MG63 (cell line): ENCODE results near the gene F7. TPM values are rescaled to one million over a fixed set of nuclear protein-coding genes. Genes with fewer than 3 reads are reported as not detected.

Source experiments
- DNase-seq: peaks from one replicate; pipeline ENCODE4 v3.0.0-alpha.2; 2020
- H3K27me3 ChIP-seq: fragments of 250-450 bp; sonication (Bioruptor Pico); 2 replicates; pipeline ENCODE4 v1.5.1; 2020; ENCODE audit warnings: mild to moderate bottlenecking, moderate library complexity
- H3K36me3 ChIP-seq: fragments of 250-450 bp; sonication (Bioruptor Pico); 2 replicates; pipeline ENCODE4 v1.5.1; 2020; ENCODE audit warnings: mild to moderate bottlenecking, moderate library complexity
- H3K4me3 ChIP-seq: fragments of 250-450 bp; sonication (Bioruptor Pico); 2 replicates; pipeline ENCODE4 v1.5.1; 2020; ENCODE audit warnings: mild to moderate bottlenecking, moderate library complexity
- H3K9me3 ChIP-seq: fragments of 250-450 bp; sonication (Bioruptor Pico); 2 replicates; pipeline ENCODE4 v1.5.1; 2020; ENCODE audit warnings: mild to moderate bottlenecking, moderate library complexity
- total RNA-seq: library from RNA; depleted of rRNA; stranded (reverse); fragments of >200 nt; shearing (Covaris generic); gene quantifications from 2 replicates; pipeline ENCODE4 v1.2.3, GENCODE V29; 2014; ENCODE audit warnings: low replicate concordance

F7 gene
- total RNA-seq, 1 experiment from 2014 or later = not detected

DNA sequence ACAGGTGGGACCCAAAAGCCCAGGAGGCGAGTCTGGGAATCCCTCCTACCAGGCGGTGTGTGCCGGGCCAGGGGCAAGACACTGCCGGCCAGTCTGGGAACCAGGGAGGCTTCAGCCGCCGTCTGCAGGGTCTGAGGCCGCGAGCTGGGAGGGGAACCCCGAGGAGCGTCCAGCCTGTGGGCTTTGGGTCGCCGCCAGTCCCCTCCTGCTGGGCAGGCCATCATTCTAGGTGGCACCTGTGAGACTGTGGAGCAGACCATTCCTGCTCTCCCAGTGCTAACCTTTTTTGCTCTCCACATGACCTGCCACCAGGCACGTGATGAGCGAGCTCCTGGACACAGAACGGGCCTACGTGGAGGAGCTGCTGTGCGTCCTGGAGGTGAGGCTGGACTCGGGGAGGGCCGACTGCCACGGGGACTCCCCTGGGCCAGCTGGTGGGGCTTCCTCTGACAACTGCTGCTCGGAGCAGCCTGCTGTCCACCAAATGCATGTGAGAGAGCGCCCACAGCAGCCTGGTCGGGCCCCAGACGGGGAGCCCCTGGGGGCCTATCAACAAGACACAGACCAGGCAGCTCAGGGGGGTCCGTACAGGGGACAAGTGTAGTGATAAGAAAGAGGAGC lies 24.6 kb upstream of the F7 start:
- H3K4me3 ChIP-seq = no peak overlapping the region
- DNase-seq = no peak
- H3K27me3 ChIP-seq = no peaks in the 10 kb centered on the region; the same call in 1 of the 2 replicates

GRCh38 chr13:113082198-113083021 lies 23.2 kb upstream of the F7 start:
- Histone ChIP-seq H3K36me3 (no peaks in the 10 kb centered on the region), H3K9me3 (no peaks in the 10 kb centered on the region), H3K4me3 (no peak overlapping the region), H3K27me3 (no peaks in the 10 kb centered on the region; the same call in 1 of the 2 replicates)
- no peak for DNase-seq

More for the DNA sequence above, 24.6 kb upstream of the F7 start:
- no peaks in the 10 kb centered on the region for H3K9me3 ChIP-seq
- H3K36me3 ChIP-seq = no peaks in the 10 kb centered on the region

DNA sequence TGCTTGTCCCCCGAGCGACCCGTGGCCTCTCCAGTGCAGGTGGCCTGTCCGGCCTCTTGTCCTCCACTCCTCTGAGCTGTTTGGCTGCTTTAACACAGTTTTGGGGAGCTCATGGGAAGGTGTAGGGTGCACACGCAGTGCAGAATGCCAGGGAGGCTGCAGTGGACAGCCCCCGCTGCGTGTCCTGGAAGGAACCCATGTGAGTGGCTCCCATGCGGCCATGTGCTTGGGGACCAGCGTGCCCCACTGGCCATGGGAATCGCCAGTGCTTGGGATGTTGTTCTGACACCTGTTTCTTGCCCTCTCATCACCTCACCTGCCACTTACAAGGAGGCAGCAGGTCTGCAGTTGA lies 22.6 kb upstream of the F7 start:
- no peaks in the 10 kb centered on the region for H3K9me3 ChIP-seq
- DNase-seq = no peak
- H3K36me3 ChIP-seq = no peaks in the 10 kb centered on the region
- H3K27me3 ChIP-seq = no peaks in the 10 kb centered on the region; the same call in 1 of the 2 replicates
- no peak overlapping the region for H3K4me3 ChIP-seq

DNA sequence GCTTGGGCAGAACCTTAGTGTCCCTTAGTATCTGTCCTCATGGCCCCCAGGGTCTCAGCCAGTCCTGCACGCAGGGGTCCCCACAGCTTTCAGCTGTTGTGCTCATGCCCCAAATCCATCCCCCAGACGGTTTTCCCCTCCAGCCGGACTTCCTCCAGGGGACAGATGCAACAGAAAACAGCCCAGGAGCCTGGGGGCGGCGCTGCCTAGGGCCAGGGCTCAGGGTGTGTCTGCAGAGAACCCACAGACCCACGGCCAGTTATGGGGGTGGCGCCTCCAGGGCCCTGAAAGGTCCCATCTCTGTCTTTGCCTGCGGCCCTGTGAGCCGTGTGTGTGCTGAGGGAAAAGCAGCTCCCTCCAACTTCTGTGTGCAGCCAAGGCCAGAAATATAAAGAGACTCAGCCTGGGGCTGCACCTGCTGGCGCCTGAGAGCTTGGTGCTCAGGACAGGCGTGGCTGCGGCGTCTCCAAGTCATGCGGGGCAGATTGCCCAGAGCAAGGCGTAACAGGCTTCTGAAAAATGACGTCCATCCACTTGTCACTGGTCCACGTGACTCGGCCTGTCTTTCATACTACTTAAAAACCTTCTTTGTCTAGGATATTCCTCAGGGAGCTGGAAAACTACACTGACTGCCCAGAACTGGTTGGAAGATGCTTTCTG lies 22.1 kb upstream of the F7 start:
- no peaks in the 10 kb centered on the region; the same call in 1 of the 2 replicates for H3K27me3 ChIP-seq
- H3K4me3 ChIP-seq = no peak overlapping the region
- peak; percentile 50 for DNase-seq
- no peaks in the 10 kb centered on the region for H3K36me3 ChIP-seq
- no peaks in the 10 kb centered on the region for H3K9me3 ChIP-seq

DNA sequence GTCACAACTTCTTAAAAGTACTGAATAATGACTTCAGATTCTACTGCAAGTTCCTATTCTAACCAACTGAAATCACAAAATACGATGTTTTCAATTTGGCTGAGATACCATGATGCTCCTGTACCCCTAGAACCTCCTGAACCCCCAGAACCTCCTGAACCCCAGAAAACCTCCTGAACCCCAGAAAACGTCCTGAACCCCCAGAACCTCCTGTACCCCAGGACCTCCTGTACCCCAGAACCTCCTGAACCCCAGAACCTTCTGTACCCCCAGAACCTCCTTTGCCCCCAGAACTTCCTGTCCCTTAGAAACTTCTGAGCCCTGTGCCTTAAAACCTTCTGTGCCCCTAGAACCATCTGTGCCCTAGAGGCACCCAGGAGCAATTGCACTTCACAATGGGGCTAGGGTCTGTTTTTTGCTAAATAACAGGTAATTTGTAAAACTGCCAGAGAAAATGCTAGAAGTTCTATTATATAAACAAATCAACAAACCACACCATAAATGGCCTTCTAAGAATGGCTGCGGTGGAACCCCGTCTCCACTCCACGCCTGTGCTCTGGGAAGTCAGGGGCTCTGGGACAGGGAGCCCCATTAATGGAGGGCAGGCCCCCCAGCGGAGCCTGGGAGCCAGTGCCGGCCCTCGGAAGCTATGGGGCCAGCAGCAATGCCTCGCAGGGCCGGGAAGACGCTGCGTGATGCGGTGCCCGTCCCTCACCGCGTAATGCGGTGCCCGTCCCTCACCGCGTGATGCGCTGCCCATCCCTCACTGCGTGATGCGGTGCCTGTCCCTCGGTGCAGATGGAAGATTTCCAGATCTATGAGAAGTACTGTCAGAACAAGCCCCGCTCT lies 21.3 kb upstream of the F7 start:
- Histone ChIP-seq H3K9me3 (no peaks in the 10 kb centered on the region), H3K36me3 (no peaks in the 10 kb centered on the region), H3K27me3 (no peaks in the 10 kb centered on the region; the same call in 1 of the 2 replicates), H3K4me3 (no peak overlapping the region)
- no peak for DNase-seq

DNA sequence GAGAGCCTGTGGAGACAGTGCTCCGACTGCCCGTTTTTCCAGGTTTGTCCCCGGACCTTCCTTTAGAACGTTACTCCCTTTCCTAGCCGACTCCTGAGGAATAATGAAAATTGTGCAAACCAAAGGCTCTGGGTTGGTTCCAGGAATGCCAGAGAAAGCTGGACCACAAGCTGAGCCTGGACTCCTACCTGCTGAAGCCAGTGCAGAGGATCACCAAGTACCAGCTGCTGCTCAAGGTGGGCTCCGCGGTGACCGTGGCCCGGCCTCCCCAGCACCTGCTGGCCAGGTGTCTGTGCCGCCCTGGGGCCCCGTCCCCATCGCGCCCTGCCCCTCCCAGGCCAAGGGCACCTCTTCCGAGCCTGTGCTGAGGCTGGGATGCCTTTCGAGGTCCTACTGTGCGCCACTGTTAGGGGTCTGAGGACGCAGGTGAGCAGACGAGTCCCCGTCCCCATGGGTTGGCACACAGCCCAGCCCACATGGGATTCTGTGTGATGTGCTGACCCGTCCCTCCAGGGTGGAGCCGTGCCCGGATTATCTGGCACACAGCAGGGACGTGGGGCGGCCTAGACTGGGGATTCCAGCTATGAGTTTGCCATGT lies 20.5 kb upstream of the F7 start:
- Histone ChIP-seq H3K36me3 (no peaks in the 10 kb centered on the region), H3K27me3 (no peaks in the 10 kb centered on the region; the same call in 1 of the 2 replicates), H3K9me3 (no peaks in the 10 kb centered on the region), H3K4me3 (no peak overlapping the region)
- no peak for DNase-seq

DNA sequence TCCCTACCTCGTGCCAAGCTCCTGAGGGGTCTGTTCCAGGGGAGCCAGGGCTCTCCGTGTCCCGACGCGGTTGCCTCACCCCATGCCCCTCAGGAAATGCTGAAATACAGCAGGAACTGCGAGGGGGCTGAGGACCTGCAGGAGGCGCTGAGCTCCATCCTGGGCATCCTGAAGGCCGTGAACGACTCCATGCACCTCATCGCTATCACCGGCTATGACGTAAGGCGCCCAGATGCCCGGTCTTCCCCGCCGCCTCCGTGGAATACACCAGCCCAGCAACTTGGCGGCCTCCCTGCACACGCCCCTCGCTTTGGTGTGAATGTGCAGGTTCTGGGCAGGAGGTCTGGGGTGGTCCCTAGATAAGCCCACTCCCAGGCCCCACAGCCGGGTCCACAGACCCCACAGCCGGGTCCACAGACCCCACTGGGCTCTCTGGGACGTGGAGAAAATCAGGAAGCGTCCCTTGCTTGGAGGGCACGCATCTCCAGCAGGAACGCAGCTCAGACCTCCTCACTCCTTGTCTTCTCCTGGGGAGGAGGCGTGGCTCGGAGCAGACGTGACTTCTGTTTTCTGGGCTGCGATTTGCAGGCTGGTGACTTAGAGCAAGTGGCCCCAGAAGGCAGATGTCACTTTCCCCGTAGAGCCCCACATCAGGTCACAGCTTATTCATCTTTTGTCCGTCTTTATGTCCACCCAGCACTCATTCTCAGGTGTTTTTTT lies 19.4 kb upstream of the F7 start:
- no peak for DNase-seq
- Histone ChIP-seq H3K9me3 (no peaks in the 10 kb centered on the region), H3K27me3 (no peaks in the 10 kb centered on the region; the same call in 1 of the 2 replicates), H3K36me3 (no peaks in the 10 kb centered on the region), H3K4me3 (no peak overlapping the region)

GRCh38 chr13:113086991-113087922 lies 18.3 kb upstream of the F7 start:
- Histone ChIP-seq H3K27me3 (no peaks in the 10 kb centered on the region; the same call in 1 of the 2 replicates), H3K4me3 (no peak overlapping the region), H3K9me3 (no peaks in the 10 kb centered on the region), H3K36me3 (no peaks in the 10 kb centered on the region)
- DNase-seq = no peak

DNA sequence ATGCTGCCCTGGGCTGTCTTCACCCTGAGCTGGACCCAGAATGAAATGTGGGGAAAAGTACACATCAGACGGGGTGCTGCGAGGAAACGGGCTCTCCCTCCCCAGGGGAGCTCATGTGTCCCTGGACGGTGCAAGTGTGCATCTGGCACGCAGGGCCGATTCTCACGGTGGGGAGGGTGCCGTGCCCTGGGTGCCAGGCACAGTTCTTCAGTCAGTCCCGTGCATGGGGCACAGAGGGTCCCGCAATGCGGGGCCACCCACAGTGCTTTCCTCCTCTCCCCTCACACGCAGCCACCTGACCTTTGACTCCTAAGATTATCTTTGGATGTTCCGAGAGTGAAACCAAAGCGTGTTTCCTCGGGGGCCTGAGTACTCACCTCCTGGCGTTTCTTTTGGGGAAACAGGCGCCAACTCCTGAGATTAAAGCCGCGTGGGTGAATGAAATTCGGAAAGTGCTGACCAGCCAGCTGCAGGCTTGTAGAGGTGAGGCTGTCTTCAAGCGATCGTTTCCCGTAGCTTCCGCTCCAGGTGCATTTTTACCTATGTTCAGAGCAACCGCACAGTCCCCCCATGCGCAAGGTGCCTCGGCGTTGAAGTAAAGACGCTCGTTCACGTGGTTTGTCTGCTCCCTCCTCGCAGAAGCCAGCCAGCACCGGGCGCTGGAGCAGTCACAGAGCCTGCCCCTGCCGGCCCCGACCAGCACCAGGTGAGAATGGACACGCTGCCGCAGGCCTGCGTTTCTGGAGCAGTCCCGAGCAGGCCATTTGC lies 17.5 kb upstream of the F7 start:
- no peaks in the 10 kb centered on the region for H3K36me3 ChIP-seq
- no peaks in the 10 kb centered on the region; the same call in 1 of the 2 replicates for H3K27me3 ChIP-seq
- no peak for DNase-seq
- H3K9me3 ChIP-seq = no peaks in the 10 kb centered on the region
- no peak overlapping the region for H3K4me3 ChIP-seq

DNA sequence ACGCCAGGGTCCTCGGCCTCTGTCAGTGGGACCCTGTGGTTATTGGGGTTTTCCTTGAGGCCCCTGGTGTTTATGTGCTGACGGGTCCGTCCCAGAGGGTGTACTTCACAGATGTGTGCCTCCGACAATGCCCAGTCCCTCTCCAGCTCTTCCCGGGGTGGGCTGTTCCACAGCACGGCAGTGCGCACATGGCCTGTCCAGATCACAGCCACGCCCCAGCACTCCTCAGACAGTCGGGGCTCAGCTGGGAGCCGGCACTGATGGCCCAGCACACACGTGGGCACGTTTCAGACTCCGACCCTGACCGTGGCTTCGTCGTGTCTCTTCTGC lies 16.9 kb upstream of the F7 start:
- DNase-seq = no peak
- no peaks in the 10 kb centered on the region; the same call in 1 of the 2 replicates for H3K27me3 ChIP-seq
- no peak overlapping the region for H3K4me3 ChIP-seq
- H3K36me3 ChIP-seq = no peaks in the 10 kb centered on the region
- H3K9me3 ChIP-seq = no peaks in the 10 kb centered on the region

GRCh38 chr13:113089693-113090414 lies 15.7 kb upstream of the F7 start:
- Histone ChIP-seq H3K4me3 (no peak overlapping the region), H3K36me3 (no peaks in the 10 kb centered on the region), H3K9me3 (no peaks in the 10 kb centered on the region), H3K27me3 (no peaks in the 10 kb centered on the region; the same call in 1 of the 2 replicates)
- DNase-seq = no peak

GRCh38 chr13:113090415-113090770 lies 15.2 kb upstream of the F7 start:
- Histone ChIP-seq H3K9me3 (no peaks in the 10 kb centered on the region), H3K4me3 (no peak overlapping the region), H3K36me3 (no peaks in the 10 kb centered on the region), H3K27me3 (no peaks in the 10 kb centered on the region; the same call in 1 of the 2 replicates)
- no peak for DNase-seq

DNA sequence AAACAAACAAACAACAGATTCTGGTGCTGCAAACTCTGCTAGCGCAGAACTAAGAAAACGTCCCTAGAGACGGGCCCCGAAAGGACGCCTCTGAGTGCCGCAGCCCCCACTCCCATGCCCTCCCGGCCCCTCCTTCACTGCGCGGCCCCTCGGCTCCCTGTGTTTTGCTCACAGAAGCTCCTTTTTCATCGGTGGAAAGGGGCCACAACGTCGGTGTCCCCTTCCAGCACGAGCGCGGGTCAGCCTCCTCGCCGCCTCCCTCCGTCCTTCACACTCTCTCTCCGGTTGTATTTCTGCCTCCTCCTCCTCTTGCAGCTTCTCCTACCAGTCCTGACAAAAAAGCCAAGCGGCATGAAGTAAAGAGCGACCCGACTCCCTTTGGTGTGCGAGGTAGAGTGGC lies 14.8 kb upstream of the F7 start:
- Histone ChIP-seq H3K27me3 (no peaks in the 10 kb centered on the region; the same call in 1 of the 2 replicates), H3K4me3 (no peak overlapping the region), H3K9me3 (no peaks in the 10 kb centered on the region), H3K36me3 (no peaks in the 10 kb centered on the region)
- DNase-seq = no peak
